ENCODE data around the gene ZNF678.

DNA sequence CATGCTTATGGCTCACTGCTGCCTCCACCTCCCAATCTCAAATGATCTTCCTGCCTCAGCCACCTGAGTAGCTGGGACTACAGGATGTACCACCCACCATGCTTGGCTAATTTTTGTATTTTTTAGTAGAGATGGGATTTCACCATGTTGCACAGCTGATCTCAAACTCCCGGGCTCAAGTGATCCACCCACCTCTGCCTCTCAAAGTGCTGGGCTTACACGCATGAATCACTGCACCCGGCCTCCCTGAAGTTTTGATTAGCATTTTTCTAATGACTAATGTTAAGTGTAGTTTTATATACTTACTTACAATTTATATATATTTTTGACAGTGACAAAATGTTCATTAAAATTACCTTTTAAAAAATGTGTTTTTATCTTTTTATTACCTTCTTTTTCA lies 41.1 kb downstream of the ZNF678 start:
- no peak for TF ChIP-seq CTCF (IDR thresholded peaks at IDR 0.05)
- no peak for TF ChIP-seq POLR2A (IDR thresholded peaks at IDR 0.05)

All from heart left ventricle (tissue), 13 donors.